NCI-H128 (cell line): Measurements from ENCODE around the gene PTK6.
"Not testable (repeated sequence)": the region's sequence is repeated elsewhere in the genome, so short reads cannot be mapped to it uniquely, and the experiment has no call there.

ENCODE experiments used
- DNase-seq: peaks from one replicate; lab custom pipeline; 2025; ENCODE audit not compliant: unreplicated experiment; lab: John Stamatoyannopoulos, UW

The PTK6 gene

GRCh38 chr20:63536997-63537524 lies at the start of gene PTK6:
PTK6 (minus strand) TSS chr20:63537376; CDS start chr20:63537314, 62 bp downstream.
- DNase-seq: no peak

GRCh38 chr20:63586797-63587196 lies 49.6 kb upstream of the PTK6 start:
- DNase-seq: no peak

- no peak for DNase-seq
Observed at GRCh38 chr20:63585616-63586565, 48.7 kb upstream of the PTK6 start.

GRCh38 chr20:63582382-63583063 lies 45.3 kb upstream of the PTK6 start:
- no peak for DNase-seq

GRCh38 chr20:63580796-63581461 lies 43.8 kb upstream of the PTK6 start:
- DNase-seq: peak; percentile 16

- DNase-seq: no peak
Observed at GRCh38 chr20:63579017-63579694, 42.0 kb upstream of the PTK6 start.

- no peak for DNase-seq
Observed at GRCh38 chr20:63578224-63579016, 41.2 kb upstream of the PTK6 start.

- DNase-seq: no peak
Observed at GRCh38 chr20:63577317-63577894, 40.2 kb upstream of the PTK6 start.

GRCh38 chr20:63576311-63576710 lies 39.1 kb upstream of the PTK6 start:
- no peak for DNase-seq

- no peak for DNase-seq
Observed at GRCh38 chr20:63574829-63575743, 37.9 kb upstream of the PTK6 start.

- peak; percentile 45 for DNase-seq
Observed at GRCh38 chr20:63574156-63574828, 37.1 kb upstream of the PTK6 start, which contains the start of gene HELZ2. HELZ2 (minus strand) TSS chr20:63574239; CDS start chr20:63572385, 1,854 bp downstream.

- no peak for DNase-seq
Observed at GRCh38 chr20:63573647-63574131, 36.5 kb upstream of the PTK6 start.

GRCh38 chr20:63572788-63573646 lies 35.8 kb upstream of the PTK6 start:
- DNase-seq: no peak

- DNase-seq: no peak
Observed at GRCh38 chr20:63572071-63572787, 35.1 kb upstream of the PTK6 start.

- not testable (repeated sequence) for DNase-seq
Observed at GRCh38 chr20:63571087-63571478, 33.9 kb upstream of the PTK6 start.
